Astrocyte (in vitro differentiated cells and primary cell): ENCODE data around the gene CFAP74. TPM values are rescaled to one million over a fixed set of nuclear protein-coding genes. Genes with fewer than 3 reads are reported as not detected.

Source experiments
- DNase-seq: peaks from one replicate; pipeline ENCODE4 v3.0.0-alpha.2; 2010; ENCODE audit warnings: low read depth
- FAIRE-seq: peaks from 2 replicates; lab custom pipeline; 2011; peaks lifted over from hg19 to GRCh38; lab: Jason Lieb, UNC
- H2AFZ ChIP-seq: 2 replicates; pipeline ENCODE4 v1.6.0; 2012; ENCODE audit warnings: low read depth, low read length, inconsistent platforms
- H3K27ac ChIP-seq: 2 replicates; pipeline ENCODE4 v1.5.1; 2011; ENCODE audit warnings: low read depth, low read length, inconsistent platforms
- H3K27me3 ChIP-seq: 2 replicates; pipeline ENCODE4 v1.6.0; 2011; ENCODE audit warnings: low read length, inconsistent platforms; ENCODE audit not compliant: insufficient read depth
- H3K36me3 ChIP-seq: 2 replicates; pipeline ENCODE4 v1.5.1; 2011; ENCODE audit warnings: low read length, inconsistent platforms; ENCODE audit not compliant: insufficient read depth
- H3K4me1 ChIP-seq: 2 replicates; pipeline ENCODE4 v1.5.1; 2011; ENCODE audit warnings: low read length, inconsistent platforms; ENCODE audit not compliant: insufficient read depth
- H3K4me2 ChIP-seq: 2 replicates; pipeline ENCODE4 v1.6.0; 2012; ENCODE audit warnings: low read length, inconsistent platforms
- H3K4me3 ChIP-seq: 2 replicates; pipeline ENCODE4 v1.5.1; 2011; ENCODE audit warnings: low read depth, mild to moderate bottlenecking, low read length, inconsistent platforms; ENCODE audit not compliant: insufficient read depth
- H3K79me2 ChIP-seq: 2 replicates; pipeline ENCODE4 v1.6.0; 2012; ENCODE audit warnings: mild to moderate bottlenecking, low read length, inconsistent platforms; ENCODE audit not compliant: insufficient read depth
- H3K9ac ChIP-seq: 2 replicates; pipeline ENCODE4 v1.6.0; 2012; ENCODE audit warnings: mild to moderate bottlenecking, low read length, inconsistent platforms
- H3K9me3 ChIP-seq: 2 replicates; pipeline ENCODE4 v1.5.1; 2012; ENCODE audit warnings: low read depth, mild to moderate bottlenecking, low read length, inconsistent platforms; ENCODE audit not compliant: insufficient read depth
- H4K20me1 ChIP-seq: 2 replicates; pipeline ENCODE4 v1.6.0; 2012; ENCODE audit warnings: low read length, inconsistent platforms; ENCODE audit not compliant: insufficient read depth
- H3K27ac Mint-ChIP-seq: one replicate; pipeline ENCODE4 v1.8.0; 2021; ENCODE audit warnings: mild to moderate bottlenecking, mixed read lengths; ENCODE audit not compliant: unreplicated experiment
- H3K27me3 Mint-ChIP-seq: one replicate; pipeline ENCODE4 v1.8.0; 2021; ENCODE audit warnings: low read depth, mixed read lengths; ENCODE audit not compliant: unreplicated experiment
- H3K36me3 Mint-ChIP-seq: one replicate; pipeline ENCODE4 v1.8.0; 2021; ENCODE audit warnings: low read depth, mixed read lengths; ENCODE audit not compliant: unreplicated experiment
- H3K4me1 Mint-ChIP-seq: one replicate; pipeline ENCODE4 v1.8.0; 2021; ENCODE audit warnings: low read depth, mixed read lengths; ENCODE audit not compliant: unreplicated experiment
- H3K4me3 Mint-ChIP-seq: one replicate; pipeline ENCODE4 v1.8.0; 2021; ENCODE audit warnings: mild to moderate bottlenecking, moderate library complexity, mixed read lengths; ENCODE audit not compliant: unreplicated experiment
- H3K9me3 Mint-ChIP-seq: one replicate; pipeline ENCODE4 v1.8.0; 2021; ENCODE audit warnings: mild to moderate bottlenecking, mixed read lengths; ENCODE audit not compliant: unreplicated experiment
- EZH2 ChIP-seq: IDR thresholded peaks from 2 replicates; pipeline ENCODE4 v1.6.1; 2012; ENCODE audit warnings: mild to moderate bottlenecking, low read length, inconsistent platforms; ENCODE audit not compliant: insufficient read depth
- total RNA-seq: library from RNA; stranded (reverse); gene quantifications from 2 replicates; pipeline ENCODE4 v1.2.1, GENCODE V29; 2021
- TF ChIP-seq, protein P1 (sequence below): IDR thresholded peaks from 2 replicates; pipeline ENCODE4 v1.5.1; 2011; ENCODE audit warnings: low read depth, mild to moderate bottlenecking, inconsistent platforms, low read length, moderate library complexity; ENCODE audit not compliant: insufficient read depth

Gene CFAP74
- total RNA-seq, 1 donor from 2014 or later, result not detected

DNA sequence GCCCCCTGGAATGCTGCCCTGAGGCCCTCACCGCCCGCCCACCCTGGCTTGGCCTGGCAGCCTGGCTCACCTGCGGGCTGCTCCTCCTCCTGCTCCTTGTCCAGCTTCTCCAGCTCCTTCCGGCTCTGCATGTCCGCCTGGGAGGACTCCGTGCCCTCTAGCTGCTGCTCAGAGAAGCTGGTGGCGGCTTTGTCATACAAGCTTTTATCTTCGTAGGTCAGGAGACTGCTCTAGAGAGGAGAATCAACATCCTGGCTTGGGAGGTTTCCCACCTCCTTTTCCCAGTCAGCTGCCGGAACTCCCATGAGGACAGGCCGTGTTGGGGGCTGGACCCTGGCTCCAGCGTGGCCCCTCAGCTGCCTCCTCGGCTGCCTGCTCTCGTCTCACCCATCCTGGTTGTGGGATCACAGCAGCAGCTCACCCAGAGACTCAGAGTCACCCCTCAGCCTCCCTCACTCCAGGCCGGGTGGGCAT lies 47.9 kb downstream of the CFAP74 start:
- TF ChIP-seq EZH2, result no peak
- no peaks in the 10 kb centered on the region for H3K36me3 ChIP-seq
- no peak overlapping the region for H3K9ac ChIP-seq
- H2AFZ ChIP-seq, result no peak overlapping the region
- Mint-ChIP-seq H3K27ac (no peak overlapping the region), H3K4me1 (peaks cover 1% of the 10 kb centered on the region), H3K4me3 (no peak overlapping the region), H3K36me3 (no peaks in the 10 kb centered on the region), H3K9me3 (peaks cover 2% of the 10 kb centered on the region), H3K27me3 (peaks cover 12% of the 10 kb centered on the region)
- H3K27ac ChIP-seq, result no peak overlapping the region
- FAIRE-seq, result no peak
- H3K4me1 ChIP-seq, result peaks cover 3% of the 10 kb centered on the region
- H4K20me1 ChIP-seq, result no peaks in the 10 kb centered on the region
- no peak overlapping the region for H3K4me3 ChIP-seq
- no peak for DNase-seq
- H3K9me3 ChIP-seq, result no peaks in the 10 kb centered on the region
- no peak overlapping the region for H3K4me2 ChIP-seq
- H3K79me2 ChIP-seq, result no peaks in the 10 kb centered on the region
- H3K27me3 ChIP-seq, result peaks cover 3% of the 10 kb centered on the region

DNA sequence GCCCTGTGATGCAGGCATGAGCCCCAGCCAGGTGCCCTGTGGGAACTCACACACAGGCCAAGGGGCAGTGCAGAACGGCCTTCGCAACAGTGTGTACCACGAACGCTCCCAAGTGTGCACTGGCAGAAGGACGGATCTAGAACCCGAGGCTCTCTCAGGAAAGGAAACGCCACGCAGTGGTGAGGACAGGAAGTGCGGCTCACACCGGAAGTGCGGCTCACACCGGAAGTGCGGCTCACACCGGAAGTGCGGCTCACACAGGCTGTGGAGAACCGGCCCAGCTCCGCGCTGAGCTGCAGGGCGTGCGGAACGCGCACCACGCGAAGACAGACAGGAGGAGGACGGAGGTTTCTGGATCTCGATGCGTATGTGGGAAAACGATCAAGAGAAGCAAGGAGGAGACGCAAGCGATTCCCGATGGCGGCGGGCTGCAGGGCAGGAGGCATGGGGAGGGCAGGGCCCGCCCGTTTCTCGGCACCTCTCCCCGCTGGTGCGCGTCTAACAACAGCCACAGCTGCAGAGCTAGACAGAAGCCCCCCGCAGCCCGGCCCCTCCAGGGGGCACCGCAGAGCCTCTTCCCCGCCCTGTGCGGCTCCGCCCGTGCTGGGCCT lies 48.6 kb downstream of the CFAP74 start:
- peaks cover 12% of the 10 kb centered on the region for H3K27me3 Mint-ChIP-seq
- H3K9me3 ChIP-seq, result no peaks in the 10 kb centered on the region
- no peak for FAIRE-seq
- TF ChIP-seq EZH2, result no peak
- TF ChIP-seq, protein P1, sequence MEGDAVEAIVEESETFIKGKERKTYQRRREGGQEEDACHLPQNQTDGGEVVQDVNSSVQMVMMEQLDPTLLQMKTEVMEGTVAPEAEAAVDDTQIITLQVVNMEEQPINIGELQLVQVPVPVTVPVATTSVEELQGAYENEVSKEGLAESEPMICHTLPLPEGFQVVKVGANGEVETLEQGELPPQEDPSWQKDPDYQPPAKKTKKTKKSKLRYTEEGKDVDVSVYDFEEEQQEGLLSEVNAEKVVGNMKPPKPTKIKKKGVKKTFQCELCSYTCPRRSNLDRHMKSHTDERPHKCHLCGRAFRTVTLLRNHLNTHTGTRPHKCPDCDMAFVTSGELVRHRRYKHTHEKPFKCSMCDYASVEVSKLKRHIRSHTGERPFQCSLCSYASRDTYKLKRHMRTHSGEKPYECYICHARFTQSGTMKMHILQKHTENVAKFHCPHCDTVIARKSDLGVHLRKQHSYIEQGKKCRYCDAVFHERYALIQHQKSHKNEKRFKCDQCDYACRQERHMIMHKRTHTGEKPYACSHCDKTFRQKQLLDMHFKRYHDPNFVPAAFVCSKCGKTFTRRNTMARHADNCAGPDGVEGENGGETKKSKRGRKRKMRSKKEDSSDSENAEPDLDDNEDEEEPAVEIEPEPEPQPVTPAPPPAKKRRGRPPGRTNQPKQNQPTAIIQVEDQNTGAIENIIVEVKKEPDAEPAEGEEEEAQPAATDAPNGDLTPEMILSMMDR, result no peak
- no peak overlapping the region for H3K9ac ChIP-seq
- H3K27ac Mint-ChIP-seq, result no peak overlapping the region
- no peaks in the 10 kb centered on the region for H3K36me3 ChIP-seq
- no peak overlapping the region for H2AFZ ChIP-seq
- H3K4me3 Mint-ChIP-seq, result no peak overlapping the region
- H3K9me3 Mint-ChIP-seq, result peaks cover 2% of the 10 kb centered on the region
- H4K20me1 ChIP-seq, result no peaks in the 10 kb centered on the region
- H3K4me3 ChIP-seq, result no peak overlapping the region
- no peaks in the 10 kb centered on the region for H3K79me2 ChIP-seq
- no peak overlapping the region for H3K27ac ChIP-seq
- H3K27me3 ChIP-seq, result no peaks in the 10 kb centered on the region
- no peak overlapping the region for H3K4me2 ChIP-seq
- H3K36me3 Mint-ChIP-seq, result no peaks in the 10 kb centered on the region
- no peaks in the 10 kb centered on the region for H3K4me1 Mint-ChIP-seq
- no peak for DNase-seq
- H3K4me1 ChIP-seq, result peaks cover 3% of the 10 kb centered on the region

DNA sequence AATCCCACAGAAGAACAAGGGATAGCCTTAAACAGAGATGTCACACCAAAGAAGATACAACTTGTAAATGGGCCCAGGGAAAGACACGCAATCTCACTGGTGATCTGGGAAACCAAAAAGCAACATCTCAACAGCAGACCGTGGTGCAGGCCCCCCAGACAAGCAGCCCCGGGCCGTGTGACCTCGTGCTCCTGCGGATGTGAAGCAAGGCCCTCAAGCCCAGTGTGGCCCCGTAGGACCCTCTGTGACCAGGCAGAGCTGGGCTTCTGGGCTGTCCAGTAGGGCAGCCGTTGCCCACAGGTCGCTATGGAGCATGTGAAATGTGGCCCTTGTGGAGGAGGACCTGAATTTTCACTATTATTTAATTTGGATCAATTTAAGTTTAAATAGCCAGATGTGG lies 49.6 kb downstream of the CFAP74 start:
- H3K27me3 ChIP-seq, result no peaks in the 10 kb centered on the region

More for the DNA sequence above, 49.6 kb downstream of the CFAP74 start:
- Histone ChIP-seq H3K4me1 (no peaks in the 10 kb centered on the region), H3K27ac (no peak overlapping the region), H3K9me3 (no peaks in the 10 kb centered on the region), H3K4me3 (no peak overlapping the region), H3K9ac (no peak overlapping the region), H4K20me1 (no peaks in the 10 kb centered on the region), H3K36me3 (no peaks in the 10 kb centered on the region), H2AFZ (no peak overlapping the region), H3K79me2 (no peaks in the 10 kb centered on the region), H3K4me2 (no peak overlapping the region)
- Mint-ChIP-seq H3K27ac (no peak overlapping the region), H3K36me3 (no peaks in the 10 kb centered on the region), H3K4me1 (no peaks in the 10 kb centered on the region), H3K27me3 (peaks cover 17% of the 10 kb centered on the region), H3K4me3 (no peak overlapping the region), H3K9me3 (peaks cover 2% of the 10 kb centered on the region)
- FAIRE-seq (no peak), DNase-seq (no peak)
- TF ChIP-seq, protein P1, result no peak
- TF ChIP-seq EZH2, result no peak
